Peyer's patch (tissue), 4 donors: ENCODE data around the gene NBAS. TPM values are rescaled to one million over a fixed set of nuclear protein-coding genes. Genes with fewer than 3 reads are reported as not detected.

Experiments
- DNase-seq, 3 donors: peaks; one replicate each; pipeline ENCODE4 v3.0.0-alpha.2; 2017 to 2019
- H3K27ac ChIP-seq, 4 donors: fragments of 200-600 bp; sonication (generic); one replicate each; pipeline ENCODE4 v1.5.1; 2016 to 2019
- H3K27me3 ChIP-seq, 2 donors: fragments of 200-600 bp; sonication (generic); one replicate each; pipeline ENCODE4 v1.5.1; 2019
- H3K36me3 ChIP-seq, 3 donors: fragments of 200-600 bp; sonication (generic); one replicate each; pipeline ENCODE4 v1.5.1; 2016 to 2019
- H3K4me1 ChIP-seq, 4 donors: fragments of 200-600 bp; sonication (generic); one replicate each; pipeline ENCODE4 v1.5.1; 2016 to 2019
- H3K4me3 ChIP-seq, 4 donors: fragments of 200-600 bp; sonication (generic); 1 replicate in 3 of 4; 2 replicates in 1 of 4; pipeline ENCODE4 v1.5.1; 2016 to 2019; ENCODE audit warnings: mild to moderate bottlenecking in 1 of 4
- H3K9me3 ChIP-seq, 4 donors: fragments of 200-600 bp; sonication (generic); one replicate each; pipeline ENCODE4 v1.5.1; 2016 to 2019; ENCODE audit warnings: mild to moderate bottlenecking in 1 of 4
- CTCF ChIP-seq, 6 experiments: fragments of 450-650 bp in 4 of 6; fragments of 200-600 bp in 2 of 6; sonication (generic) in 1 of 6; IDR thresholded peaks; one replicate each; pipeline ENCODE4 v1.5.1; 2017 to 2019; ENCODE audit warnings: antibody characterized with exemption in 6 of 6, mild to moderate bottlenecking in 3 of 6, moderate library complexity in 1 of 6
- POLR2A ChIP-seq, 2 donors: fragments of 450-650 bp; IDR thresholded peaks; one replicate each; pipeline ENCODE4 v1.5.1; 2017; ENCODE audit warnings: antibody characterized with exemption in 2 of 2, mild to moderate bottlenecking in 2 of 2, moderate library complexity in 2 of 2
- total RNA-seq, 4 donors: library from RNA; depleted of rRNA; stranded (reverse); fragments of >200 nt; gene quantifications; one replicate each; pipeline ENCODE4 v1.1.0, GENCODE V29; 2016

Gene NBAS
- total RNA-seq, 4 donors from 2014 or later = 43.2 to 70.2 (median 55.3) TPM

- Histone ChIP-seq H3K4me1 (no peaks in the 10 kb centered on the region), H3K27ac (no peak overlapping the region), H3K4me3 (no peak overlapping the region), H3K36me3 (peaks cover 0 to 71% (median 0%) of the 10 kb centered on the region in 3 donors), H3K27me3 (no peaks in the 10 kb centered on the region), H3K9me3 (no peaks in the 10 kb centered on the region)
- TF ChIP-seq CTCF (IDR thresholded peaks at IDR 0.05) (no peak), POLR2A (IDR thresholded peaks at IDR 0.05) (no peak)
- no peak for DNase-seq
Observed at GRCh38 chr2:15471606-15472005, 89.5 kb downstream of the NBAS start.

GRCh38 chr2:15460112-15460620 is 101.0 kb downstream of the NBAS start:
- Histone ChIP-seq H3K27ac (no peak overlapping the region), H3K27me3 (no peaks in the 10 kb centered on the region), H3K36me3 (peaks cover 0 to 30% (median 0%) of the 10 kb centered on the region in 3 donors), H3K9me3 (no peaks in the 10 kb centered on the region), H3K4me3 (no peak overlapping the region), H3K4me1 (no peaks in the 10 kb centered on the region)
- TF ChIP-seq POLR2A (IDR thresholded peaks at IDR 0.05) = no peak
- TF ChIP-seq CTCF (IDR thresholded peaks at IDR 0.05) = no peak
- no peak for DNase-seq

- H3K4me1 ChIP-seq = no peaks in the 10 kb centered on the region
- no peaks in the 10 kb centered on the region for H3K9me3 ChIP-seq
- no peak for DNase-seq
- no peaks in the 10 kb centered on the region for H3K27me3 ChIP-seq
- TF ChIP-seq POLR2A (IDR thresholded peaks at IDR 0.05) (no peak), CTCF (IDR thresholded peaks at IDR 0.05) (no peak)
- peaks cover 0 to 28% (median 0%) of the 10 kb centered on the region in 3 donors for H3K36me3 ChIP-seq
- no peak overlapping the region for H3K4me3 ChIP-seq
- no peak overlapping the region for H3K27ac ChIP-seq
Observed at GRCh38 chr2:15458277-15458676, 102.9 kb downstream of the NBAS start.

GRCh38 chr2:15457868-15458267 is 103.3 kb downstream of the NBAS start:
- DNase-seq = no peak
- H3K4me3 ChIP-seq = no peak overlapping the region
- peaks cover 0 to 28% (median 0%) of the 10 kb centered on the region in 3 donors for H3K36me3 ChIP-seq
- no peaks in the 10 kb centered on the region for H3K27me3 ChIP-seq
- H3K4me1 ChIP-seq = no peaks in the 10 kb centered on the region
- H3K27ac ChIP-seq = no peak overlapping the region
- TF ChIP-seq CTCF (IDR thresholded peaks at IDR 0.05) (no peak), POLR2A (IDR thresholded peaks at IDR 0.05) (no peak)
- H3K9me3 ChIP-seq = no peaks in the 10 kb centered on the region

GRCh38 chr2:15456352-15456751 is 104.8 kb downstream of the NBAS start:
- H3K27me3 ChIP-seq = no peaks in the 10 kb centered on the region
- no peak for DNase-seq

More at GRCh38 chr2:15456352-15456751, 104.8 kb downstream of the NBAS start:
- peak overlapping the region in 1 of 4 donors; percentile 12 for H3K27ac ChIP-seq
- H3K36me3 ChIP-seq = peaks cover 0 to 28% (median 0%) of the 10 kb centered on the region in 3 donors
- no peaks in the 10 kb centered on the region for H3K4me1 ChIP-seq
- TF ChIP-seq CTCF (IDR thresholded peaks at IDR 0.05) (no peak), POLR2A (IDR thresholded peaks at IDR 0.05) (no peak)
- no peak overlapping the region for H3K4me3 ChIP-seq
- no peaks in the 10 kb centered on the region for H3K9me3 ChIP-seq
